Gastrocnemius medialis (tissue), 4 donors: Measurements from ENCODE around the gene RYR3.

Experiments used
- POLR2A ChIP-seq, 2 donors: fragments of 450-650 bp; IDR thresholded peaks; one replicate each; pipeline ENCODE4 v1.6.1; 2017; ENCODE audit warnings: antibody characterized with exemption in 2 of 2, mild to moderate bottlenecking in 2 of 2, moderate library complexity in 2 of 2
- TF ChIP-seq, protein P1 (sequence below), 5 experiments: fragments of 450-650 bp in 3 of 5; fragments of 200-600 bp in 2 of 5; sonication (generic) in 2 of 5; IDR thresholded peaks in 4 of 5; conservative IDR thresholded peaks in 1 of 5; 1 replicate in 4 of 5; 2 replicates in 1 of 5; pipeline ENCODE4 v1.5.1; 2016 to 2019; ENCODE audit warnings: antibody characterized with exemption in 5 of 5, mild to moderate bottlenecking in 3 of 5, moderate library complexity in 3 of 5

DNA sequence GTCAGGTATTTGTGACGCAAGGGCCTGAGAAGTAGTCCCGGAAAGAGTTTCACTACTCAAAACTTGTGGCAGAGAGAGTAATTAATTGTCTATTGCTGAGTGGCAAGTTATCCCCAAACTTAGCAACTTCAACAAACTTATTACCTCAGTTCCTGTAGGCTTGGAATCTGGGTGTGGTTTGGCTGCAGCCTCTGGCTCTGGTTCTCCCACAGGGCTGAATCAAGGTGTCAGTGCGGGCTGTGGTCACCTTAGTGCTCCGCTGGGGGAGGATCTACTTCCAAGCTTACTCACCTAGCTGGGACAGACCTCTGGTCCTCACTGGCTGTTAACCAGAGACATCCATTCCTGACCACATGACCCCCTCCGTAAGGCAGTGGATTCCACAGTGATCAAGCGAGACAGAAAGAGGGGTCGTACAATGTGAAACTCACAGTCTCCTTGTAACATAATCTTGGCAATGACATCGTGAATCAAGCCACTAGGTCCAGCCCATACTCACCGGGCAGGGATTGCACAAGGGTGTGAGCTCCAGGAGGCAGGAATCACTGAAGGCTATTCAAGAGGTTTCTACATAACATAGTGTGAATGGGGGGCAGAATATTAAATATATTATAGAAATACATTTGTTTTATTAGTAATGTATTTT is 138.3 kb downstream of the RYR3 start:
- TF ChIP-seq, protein P1, sequence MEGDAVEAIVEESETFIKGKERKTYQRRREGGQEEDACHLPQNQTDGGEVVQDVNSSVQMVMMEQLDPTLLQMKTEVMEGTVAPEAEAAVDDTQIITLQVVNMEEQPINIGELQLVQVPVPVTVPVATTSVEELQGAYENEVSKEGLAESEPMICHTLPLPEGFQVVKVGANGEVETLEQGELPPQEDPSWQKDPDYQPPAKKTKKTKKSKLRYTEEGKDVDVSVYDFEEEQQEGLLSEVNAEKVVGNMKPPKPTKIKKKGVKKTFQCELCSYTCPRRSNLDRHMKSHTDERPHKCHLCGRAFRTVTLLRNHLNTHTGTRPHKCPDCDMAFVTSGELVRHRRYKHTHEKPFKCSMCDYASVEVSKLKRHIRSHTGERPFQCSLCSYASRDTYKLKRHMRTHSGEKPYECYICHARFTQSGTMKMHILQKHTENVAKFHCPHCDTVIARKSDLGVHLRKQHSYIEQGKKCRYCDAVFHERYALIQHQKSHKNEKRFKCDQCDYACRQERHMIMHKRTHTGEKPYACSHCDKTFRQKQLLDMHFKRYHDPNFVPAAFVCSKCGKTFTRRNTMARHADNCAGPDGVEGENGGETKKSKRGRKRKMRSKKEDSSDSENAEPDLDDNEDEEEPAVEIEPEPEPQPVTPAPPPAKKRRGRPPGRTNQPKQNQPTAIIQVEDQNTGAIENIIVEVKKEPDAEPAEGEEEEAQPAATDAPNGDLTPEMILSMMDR (IDR thresholded peaks at IDR 0.05 in 4 of 5, conservative IDR thresholded peaks at IDR 0.05 in 1 of 5) = no peak
- no peak for TF ChIP-seq POLR2A (IDR thresholded peaks at IDR 0.05)
